ENCODE data around the gene SNAP25. TPM values are rescaled to one million over a fixed set of nuclear protein-coding genes. Genes with fewer than 3 reads are reported as not detected.

SNAP25 gene
- total RNA-seq, 1 donor, result 8.6 TPM

GRCh38 chr20:10190456-10190855 lies 28.2 kb upstream of the SNAP25 start:
- DNase-seq (ENCODE audit: low read depth), result no peak
- TF ChIP-seq, protein P1, sequence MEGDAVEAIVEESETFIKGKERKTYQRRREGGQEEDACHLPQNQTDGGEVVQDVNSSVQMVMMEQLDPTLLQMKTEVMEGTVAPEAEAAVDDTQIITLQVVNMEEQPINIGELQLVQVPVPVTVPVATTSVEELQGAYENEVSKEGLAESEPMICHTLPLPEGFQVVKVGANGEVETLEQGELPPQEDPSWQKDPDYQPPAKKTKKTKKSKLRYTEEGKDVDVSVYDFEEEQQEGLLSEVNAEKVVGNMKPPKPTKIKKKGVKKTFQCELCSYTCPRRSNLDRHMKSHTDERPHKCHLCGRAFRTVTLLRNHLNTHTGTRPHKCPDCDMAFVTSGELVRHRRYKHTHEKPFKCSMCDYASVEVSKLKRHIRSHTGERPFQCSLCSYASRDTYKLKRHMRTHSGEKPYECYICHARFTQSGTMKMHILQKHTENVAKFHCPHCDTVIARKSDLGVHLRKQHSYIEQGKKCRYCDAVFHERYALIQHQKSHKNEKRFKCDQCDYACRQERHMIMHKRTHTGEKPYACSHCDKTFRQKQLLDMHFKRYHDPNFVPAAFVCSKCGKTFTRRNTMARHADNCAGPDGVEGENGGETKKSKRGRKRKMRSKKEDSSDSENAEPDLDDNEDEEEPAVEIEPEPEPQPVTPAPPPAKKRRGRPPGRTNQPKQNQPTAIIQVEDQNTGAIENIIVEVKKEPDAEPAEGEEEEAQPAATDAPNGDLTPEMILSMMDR (IDR thresholded peaks at IDR 0.05; ENCODE audit: insufficient read depth, low read depth, low read length), result no peak
- no peak overlapping the region for H3K4me3 ChIP-seq (ENCODE audit: low read depth, low read length)

- no peak for DNase-seq (ENCODE audit: low read depth)
- TF ChIP-seq, protein P1 (IDR thresholded peaks at IDR 0.05; ENCODE audit: insufficient read depth, low read depth, low read length), result no peak
- no peak overlapping the region for H3K4me3 ChIP-seq (ENCODE audit: low read depth, low read length)
Observed at GRCh38 chr20:10192171-10192570, 26.5 kb upstream of the SNAP25 start.

DNA sequence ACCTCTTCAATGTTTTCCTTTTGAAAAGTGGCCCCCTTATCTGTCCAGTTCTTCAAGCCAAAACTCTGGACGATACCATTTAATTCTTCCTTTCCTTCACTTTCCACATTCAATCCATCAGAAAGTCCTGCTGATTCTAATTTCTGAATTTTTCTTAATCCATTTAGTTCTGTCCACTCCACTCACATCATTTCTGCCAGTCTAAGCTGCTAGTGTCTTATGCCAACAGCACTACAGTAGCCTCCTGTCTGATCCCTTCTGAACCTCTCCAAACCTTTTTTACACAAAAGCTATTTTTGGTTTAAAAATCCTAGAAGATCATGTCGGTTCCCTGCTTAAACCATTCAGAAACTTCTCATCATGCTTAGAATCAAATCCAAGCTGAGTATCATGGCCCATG lies 24.5 kb upstream of the SNAP25 start:
- H3K4me3 ChIP-seq (ENCODE audit: low read depth, low read length), result no peak overlapping the region
- DNase-seq (ENCODE audit: low read depth), result no peak
- TF ChIP-seq, protein P1 (IDR thresholded peaks at IDR 0.05; ENCODE audit: insufficient read depth, low read depth, low read length), result no peak

DNA sequence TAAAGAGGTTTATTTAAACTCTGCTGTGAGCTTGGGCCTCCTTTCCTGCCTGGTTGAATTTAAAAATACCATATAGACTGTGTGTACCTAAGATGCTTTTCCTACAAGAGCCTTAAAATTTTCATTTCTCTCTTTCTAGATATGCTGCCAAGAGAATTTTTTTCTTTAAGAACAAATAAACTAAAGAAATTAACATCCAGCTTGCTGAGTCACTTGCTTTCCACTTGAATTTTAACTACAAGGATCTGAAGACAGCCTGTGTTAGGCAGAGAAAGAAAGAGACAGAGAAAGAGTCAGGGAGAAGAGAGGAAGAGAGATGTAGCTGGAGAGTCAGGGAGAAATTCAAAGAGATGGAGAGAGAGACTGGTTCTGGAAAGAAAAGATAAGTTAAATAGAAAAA lies 18.3 kb upstream of the SNAP25 start:
- TF ChIP-seq, protein P1 (IDR thresholded peaks at IDR 0.05; ENCODE audit: insufficient read depth, low read depth, low read length), result no peak
- no peak for DNase-seq (ENCODE audit: low read depth)
- H3K4me3 ChIP-seq (ENCODE audit: low read depth, low read length), result no peak overlapping the region

GRCh38 chr20:10201321-10201870 lies 17.2 kb upstream of the SNAP25 start:
- TF ChIP-seq, protein P1 (IDR thresholded peaks at IDR 0.05; ENCODE audit: insufficient read depth, low read depth, low read length), result no peak
- H3K4me3 ChIP-seq (ENCODE audit: low read depth, low read length), result no peak overlapping the region
- DNase-seq (ENCODE audit: low read depth), result no peak

DNA sequence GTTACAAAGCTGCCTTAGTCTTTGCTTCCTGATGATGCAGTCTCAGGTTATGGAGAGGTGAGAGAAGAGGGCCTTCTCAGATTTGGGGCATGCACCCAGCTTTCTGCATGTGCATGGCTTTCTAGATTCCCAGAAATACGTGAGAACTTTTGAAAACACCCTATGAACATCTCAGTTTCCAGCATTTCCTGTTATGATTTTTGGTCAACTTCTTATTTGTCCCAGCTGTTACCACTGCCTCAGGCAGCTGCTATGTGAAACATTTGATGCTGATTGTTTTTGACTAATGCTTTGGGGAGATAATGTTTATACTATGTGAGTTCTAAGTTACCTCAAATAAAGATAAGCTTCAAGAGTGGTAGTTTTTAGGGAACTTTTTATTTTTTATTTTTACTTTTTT lies 9.5 kb upstream of the SNAP25 start:
- no peak overlapping the region for H3K4me3 ChIP-seq (ENCODE audit: low read depth, low read length)
- TF ChIP-seq, protein P1 (IDR thresholded peaks at IDR 0.05; ENCODE audit: insufficient read depth, low read depth, low read length), result no peak
- peak; percentile 73 for DNase-seq (ENCODE audit: low read depth)

DNA sequence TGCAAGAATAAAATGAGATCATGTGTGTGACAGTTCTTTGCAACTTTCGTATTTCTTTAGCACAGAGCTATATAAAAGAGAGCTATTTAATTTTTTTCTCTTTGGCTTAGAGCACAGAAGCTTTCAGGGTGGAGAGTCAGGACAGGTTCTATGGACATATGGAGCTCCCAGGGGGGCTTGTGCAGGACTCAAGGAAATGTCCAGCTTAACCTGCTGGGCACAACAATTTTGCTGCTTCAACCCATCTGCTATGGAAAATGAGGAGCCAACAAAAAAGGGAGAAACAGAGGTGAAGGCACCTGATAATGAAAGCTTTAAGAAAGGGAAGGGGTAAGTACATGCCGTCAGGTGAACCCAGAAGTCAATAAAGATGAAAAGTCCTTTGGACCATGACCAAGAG lies 5.1 kb upstream of the SNAP25 start:
- TF ChIP-seq, protein P1 (IDR thresholded peaks at IDR 0.05; ENCODE audit: insufficient read depth, low read depth, low read length), result no peak
- no peak overlapping the region for H3K4me3 ChIP-seq (ENCODE audit: low read depth, low read length)
- DNase-seq (ENCODE audit: low read depth), result no peak
